H1 (cell line): Measurements from ENCODE around the gene FOXA3. TPM values are rescaled to one million over a fixed set of nuclear protein-coding genes. Genes with fewer than 3 reads are reported as not detected.

Experiments used
- BACH1 ChIP-seq: IDR thresholded peaks from 2 replicates; pipeline ENCODE4 v1.6.1; 2012; ENCODE audit warnings: low read length, improper control_type of control experiment
- CBX8 ChIP-seq: fragments of 300-800, 300-1000 bp; sonication (generic); IDR thresholded peaks from 2 replicates; pipeline ENCODE4 v1.7.1; 2016; ENCODE audit warnings: low read depth, low read length, borderline replicate concordance
- KDM1A ChIP-seq: fragments of 200-600, 300-600 bp; sonication (generic); IDR thresholded peaks from 2 replicates; pipeline ENCODE4 v1.7.1; 2016; ENCODE audit warnings: mild to moderate bottlenecking, low read length, borderline replicate concordance
- polyA plus RNA-seq, 7 experiments: library from polyadenylated mRNA; depleted of rRNA in 3 of 7; stranded (reverse) in 5 of 7; unstranded in 2 of 7; fragments of >200 nt in 5 of 7; fragments of 200-250 nt in 2 of 7; gene quantifications; 1 replicate in 5 of 7; 2 replicates in 1 of 7; 4 replicates in 1 of 7; pipeline versions ENCODE4 v1.2.1 to v1.2.3, GENCODE V29; 2011 to 2013; ENCODE audit warnings: missing spikeins in 2 of 7, mixed read lengths in 2 of 7
- total RNA-seq: library from RNA; stranded (reverse); fragmentation: NEBNext Ultra II Directional; extraction: Animal tissue kit (Norgen Biotek cat#: 25700); gene quantifications from 2 replicates; pipeline ENCODE4 v1.2.1, GENCODE V29; 2021
- TF ChIP-seq, protein P1 (sequence below): IDR thresholded peaks from 2 replicates; pipeline ENCODE4 v1.6.1; 2012; ENCODE audit warnings: inconsistent platforms

The FOXA3 gene
- total and polyA plus RNA-seq, 2 of the 8 experiments (the other 6 are each of a cell fraction or from before 2014, with no cell fraction given) = 20.2 to 49.1 TPM

DNA sequence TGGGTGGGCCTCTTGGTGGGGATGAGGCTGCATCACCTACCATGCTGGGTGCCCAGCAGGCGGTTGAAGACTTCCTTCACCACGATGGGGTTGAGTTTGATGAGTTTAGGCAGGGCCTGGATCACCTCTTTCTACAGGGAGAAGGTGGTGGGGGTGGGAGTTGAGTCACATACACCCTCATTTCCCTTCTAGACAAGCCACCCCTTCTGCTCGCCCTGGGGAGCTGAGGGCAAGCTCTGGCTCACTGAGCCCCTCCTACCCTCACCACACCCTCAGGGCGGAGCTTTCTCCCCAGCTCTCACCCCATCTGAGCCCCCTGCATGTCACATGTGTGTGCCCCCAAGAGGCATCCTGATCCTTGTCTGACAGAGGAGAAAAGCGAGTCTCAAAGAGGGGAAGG lies 41.4 kb upstream of the FOXA3 start (continued):
- TF ChIP-seq, protein P1, sequence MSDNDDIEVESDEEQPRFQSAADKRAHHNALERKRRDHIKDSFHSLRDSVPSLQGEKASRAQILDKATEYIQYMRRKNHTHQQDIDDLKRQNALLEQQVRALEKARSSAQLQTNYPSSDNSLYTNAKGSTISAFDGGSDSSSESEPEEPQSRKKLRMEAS = no peak
- TF ChIP-seq CBX8 (no peak), BACH1 (no peak), KDM1A (no peak)
